SK-N-SH (cell line): ENCODE data around the gene TRIM38. TPM values are rescaled to one million over a fixed set of nuclear protein-coding genes. Genes with fewer than 3 reads are reported as not detected.
"Not testable (repeated sequence)": the region's sequence is repeated elsewhere in the genome, so short reads cannot be mapped to it uniquely, and the experiment has no call there.

Experiments used
- CTCF ChIA-PET: fragments of 300-600, 350-600 bp; formaldehyde crosslinking; extraction: SDS; loops from one replicate; lab custom pipeline; 2021; lab: Yijun Ruan, JAX
- POLR2A ChIA-PET: fragments of 350-600 bp; sonication (Branson Sonifier 250); formaldehyde crosslinking; extraction: SDS; loops from one replicate; lab custom pipeline; 2020; ENCODE audit warnings: antibody characterized with exemption, inconsistent platforms; lab: Yijun Ruan, JAX
- DNase-seq: peaks from one replicate; pipeline ENCODE4 v3.0.0; 2012
- H2AFZ ChIP-seq: fragments of 200-600 bp; sonication (generic); 2 replicates; pipeline ENCODE4 v1.8.1; 2016; ENCODE audit warnings: antibody characterized with exemption, mild to moderate bottlenecking, low read depth
- H3F3A ChIP-seq: fragments of 200-600 bp; sonication (generic); replicated peaks from 2 replicates; pipeline ENCODE3; 2016; ENCODE audit warnings: antibody characterized with exemption, mild to moderate bottlenecking; ENCODE audit not compliant: insufficient read depth
- H3K27ac ChIP-seq, 2 experiments: fragments of 200-500 bp in 1 of 2; fragments of 200-600 bp in 1 of 2; sonication (Bioruptor generic) in 1 of 2; sonication (generic), shearing (Covaris generic) in 1 of 2; 2 replicates each; pipeline versions ENCODE4 v1.5.1 to v1.6.1; 2014 to 2016; ENCODE audit warnings: low read depth in 2 of 2, inconsistent platforms in 1 of 2, low read length in 1 of 2, mild to moderate bottlenecking in 1 of 2, mixed read lengths in 1 of 2
- H3K27me3 ChIP-seq: fragments of 200-600 bp; sonication (generic), shearing (Covaris generic); 2 replicates; pipeline ENCODE4 v1.6.1; 2016; ENCODE audit warnings: mixed run types; ENCODE audit not compliant: insufficient read depth
- H3K36me3 ChIP-seq, 2 experiments: fragments of 200-500 bp in 1 of 2; fragments of 200-600 bp in 1 of 2; sonication (Bioruptor generic) in 1 of 2; sonication (generic) in 1 of 2; replicated peaks in 1 of 2; 2 replicates each; pipeline versions ENCODE3 to v1.5.1; 2014 to 2016; ENCODE audit warnings: low read length in 1 of 2, mild to moderate bottlenecking in 1 of 2; ENCODE audit not compliant: insufficient read depth in 2 of 2, control insufficient read depth in 1 of 2
- H3K4me1 ChIP-seq, 2 experiments: fragments of 200-500 bp in 1 of 2; fragments of 200-600 bp in 1 of 2; sonication (Bioruptor generic) in 1 of 2; sonication (generic), shearing (Covaris generic) in 1 of 2; 2 replicates each; pipeline versions ENCODE4 v1.5.1 to v1.6.1; 2014 to 2016; ENCODE audit warnings: low read depth in 1 of 2, low read length in 1 of 2, mixed run types in 1 of 2; ENCODE audit not compliant: insufficient read depth in 2 of 2, control insufficient read depth in 1 of 2
- H3K4me2 ChIP-seq: fragments of 200-600 bp; sonication (generic), shearing (Covaris generic); 2 replicates; pipeline ENCODE4 v1.6.1; 2017; ENCODE audit warnings: mixed run types
- H3K4me3 ChIP-seq, 2 experiments: fragments of 200-500 bp in 1 of 2; fragments of 200-600 bp in 1 of 2; sonication (Bioruptor generic) in 1 of 2; sonication (generic), shearing (Covaris generic) in 1 of 2; 2 replicates each; pipeline versions ENCODE4 v1.5.1 to v1.8.1; 2014 to 2016; ENCODE audit warnings: low read depth in 2 of 2, inconsistent platforms in 1 of 2, low read length in 1 of 2, mild to moderate bottlenecking in 1 of 2, mixed read lengths in 1 of 2, moderate library complexity in 1 of 2
- H3K79me2 ChIP-seq: fragments of 200-600 bp; sonication (generic); 2 replicates; pipeline ENCODE4 v1.8.1; 2017; ENCODE audit warnings: mild to moderate bottlenecking; ENCODE audit not compliant: insufficient read depth
- H3K9ac ChIP-seq: fragments of 200-600 bp; sonication (generic); 2 replicates; pipeline ENCODE4 v1.6.1; 2017; ENCODE audit warnings: mixed run types
- H3K9me2 ChIP-seq: fragments of 200-600 bp; sonication (generic); 2 replicates; pipeline ENCODE4 v1.6.1; 2017; ENCODE audit warnings: mixed run types
- H3K9me3 ChIP-seq: fragments of 200-600 bp; sonication (generic); 2 replicates; pipeline ENCODE4 v1.6.1; 2017; ENCODE audit warnings: mixed run types, mild to moderate bottlenecking, moderate library complexity
- H4K20me1 ChIP-seq: fragments of 200-600 bp; sonication (generic); 2 replicates; pipeline ENCODE4 v1.6.1; 2017; ENCODE audit warnings: mild to moderate bottlenecking, mixed run types; ENCODE audit not compliant: insufficient read depth
- CHD2 ChIP-seq: fragments of 150-350 bp; IDR thresholded peaks from 2 replicates; pipeline ENCODE4 v1.6.1; 2018; ENCODE audit warnings: low read length; ENCODE audit not compliant: partially characterized antibody
- ELF1 ChIP-seq: IDR thresholded peaks from 2 replicates; pipeline ENCODE4 v1.4.0; 2012
- GABPA ChIP-seq: IDR thresholded peaks from 2 replicates; pipeline ENCODE4 v1.4.0; 2012; ENCODE audit warnings: low read depth, mild to moderate bottlenecking
- GATA2 ChIP-seq: sonication (generic); formaldehyde crosslinking; IDR thresholded peaks from 2 replicates; pipeline ENCODE4 v1.5.0; 2020; ENCODE audit warnings: mild to moderate bottlenecking, missing genetic modification reagents
- MXI1 ChIP-seq: IDR thresholded peaks from 2 replicates; pipeline ENCODE4 v1.6.1; 2012; ENCODE audit warnings: mild to moderate bottlenecking, low read depth, low read length, improper control_type of control experiment
- NRF1 ChIP-seq: IDR thresholded peaks from 2 replicates; pipeline ENCODE4 v1.6.1; 2012; ENCODE audit warnings: low read depth, mild to moderate bottlenecking, low read length
- POLR2AphosphoS5 ChIP-seq: IDR thresholded peaks from 2 replicates; pipeline ENCODE4 v1.6.1; 2012; ENCODE audit warnings: low read depth, low read length
- RCOR1 ChIP-seq: fragments of 150-350 bp; IDR thresholded peaks from 2 replicates; pipeline ENCODE4 v1.6.1; 2017; ENCODE audit warnings: antibody characterized with exemption, low read length
- RFX5 ChIP-seq: IDR thresholded peaks from 2 replicates; pipeline ENCODE4 v1.6.1; 2012; ENCODE audit warnings: mild to moderate bottlenecking, improper control_type of control experiment, low read length
- RXRA ChIP-seq: IDR thresholded peaks from 2 replicates; pipeline ENCODE4 v1.4.0; 2012; ENCODE audit warnings: low read depth, mild to moderate bottlenecking, borderline replicate concordance
- SIN3A ChIP-seq: IDR thresholded peaks from 2 replicates; pipeline ENCODE4 v1.6.1; 2012; ENCODE audit warnings: low read depth, mild to moderate bottlenecking, low read length, moderate library complexity, borderline replicate concordance
- TCF12 ChIP-seq: IDR thresholded peaks from 2 replicates; pipeline ENCODE4 v1.4.0; 2012
- YY1 ChIP-seq: IDR thresholded peaks from 2 replicates; pipeline ENCODE4 v1.4.0; 2012; ENCODE audit warnings: low read depth, mild to moderate bottlenecking
- WGBS: methylation state at CpG from one replicate; pipeline ENCODE4 v1.1.6; 2017; ENCODE audit warnings: low lambda C conversion rate; 5-methylcytosine and 5-hydroxymethylcytosine counted together
- polyA plus RNA-seq, 3 experiments: library from polyadenylated mRNA; depleted of rRNA; stranded (reverse); fragments of >200 nt; gene quantifications; 2 replicates each; pipeline ENCODE4 v1.2.3, GENCODE V29; 2012
- TF ChIP-seq, protein P1 (sequence below): IDR thresholded peaks from 2 replicates; pipeline ENCODE4; 2012
- TF ChIP-seq, protein P2 (sequence below): IDR thresholded peaks from 2 replicates; pipeline ENCODE4 v1.4.0; 2012; ENCODE audit warnings: low read depth, borderline replicate concordance
- TF ChIP-seq, protein P3 (sequence below): fragments of 200-600 bp; sonication (generic); IDR thresholded peaks from 2 replicates; pipeline ENCODE4 v1.6.1; 2017; ENCODE audit warnings: antibody characterized with exemption, mild to moderate bottlenecking, moderate library complexity
- TF ChIP-seq, protein P4 (sequence below): fragments of 150-350 bp; IDR thresholded peaks from 2 replicates; pipeline ENCODE4 v1.6.1; 2016; ENCODE audit warnings: mild to moderate bottlenecking, low read depth, low read length
- TF ChIP-seq, protein P5 (sequence below): IDR thresholded peaks from 2 replicates; pipeline ENCODE4 v1.6.1; 2012; ENCODE audit warnings: mild to moderate bottlenecking, low read depth, low read length, moderate library complexity

Gene TRIM38
- polyA plus RNA-seq, 1 of the 3 experiments (the other 2 are of a cell fraction): 0.62 TPM

DNA sequence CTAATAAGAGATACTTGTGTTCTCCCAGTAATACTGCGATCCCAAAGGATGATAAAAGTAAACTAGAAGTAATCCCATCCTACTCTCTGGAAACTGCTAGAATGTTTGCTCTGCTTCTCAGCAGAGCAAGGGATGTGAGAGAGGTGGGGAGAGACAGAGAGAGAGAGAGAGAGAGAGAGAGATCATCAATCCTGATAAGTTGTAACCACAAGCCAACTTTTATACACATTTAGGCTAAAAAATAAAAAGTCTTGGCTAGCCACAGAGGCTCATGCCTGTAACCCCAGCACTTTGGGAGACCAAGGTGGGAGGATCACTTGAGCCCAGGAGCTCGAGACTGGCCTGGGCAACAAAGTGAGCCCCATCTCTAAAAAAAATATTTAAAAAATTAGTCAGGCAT is 16.0 kb upstream of the TRIM38 start:
- Histone ChIP-seq H3K4me3 (no peak overlapping the region), H3K4me1 (no peaks in the 10 kb centered on the region), H3K79me2 (no peaks in the 10 kb centered on the region), H3K27ac (no peak overlapping the region), H3K36me3 (no peaks in the 10 kb centered on the region), H3F3A (no peaks in the 10 kb centered on the region), H4K20me1 (no peaks in the 10 kb centered on the region), H3K9me2 (no peaks in the 10 kb centered on the region), H2AFZ (no peak overlapping the region), H3K9me3 (no peaks in the 10 kb centered on the region), H3K4me2 (no peak overlapping the region), H3K27me3 (no peaks in the 10 kb centered on the region), H3K9ac (no peak overlapping the region)
- ChIA-PET CTCF (no interaction called here), POLR2A (no interaction called here)
- 60% methylated on average over 2 of the region's 2 CpGs for WGBS
- no peak for DNase-seq
- TF ChIP-seq, protein P1, sequence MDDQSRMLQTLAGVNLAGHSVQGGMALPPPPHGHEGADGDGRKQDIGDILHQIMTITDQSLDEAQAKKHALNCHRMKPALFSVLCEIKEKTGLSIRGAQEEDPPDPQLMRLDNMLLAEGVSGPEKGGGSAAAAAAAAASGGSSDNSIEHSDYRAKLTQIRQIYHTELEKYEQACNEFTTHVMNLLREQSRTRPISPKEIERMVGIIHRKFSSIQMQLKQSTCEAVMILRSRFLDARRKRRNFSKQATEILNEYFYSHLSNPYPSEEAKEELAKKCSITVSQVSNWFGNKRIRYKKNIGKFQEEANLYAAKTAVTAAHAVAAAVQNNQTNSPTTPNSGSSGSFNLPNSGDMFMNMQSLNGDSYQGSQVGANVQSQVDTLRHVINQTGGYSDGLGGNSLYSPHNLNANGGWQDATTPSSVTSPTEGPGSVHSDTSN: no peak
- TF ChIP-seq, protein P2, sequence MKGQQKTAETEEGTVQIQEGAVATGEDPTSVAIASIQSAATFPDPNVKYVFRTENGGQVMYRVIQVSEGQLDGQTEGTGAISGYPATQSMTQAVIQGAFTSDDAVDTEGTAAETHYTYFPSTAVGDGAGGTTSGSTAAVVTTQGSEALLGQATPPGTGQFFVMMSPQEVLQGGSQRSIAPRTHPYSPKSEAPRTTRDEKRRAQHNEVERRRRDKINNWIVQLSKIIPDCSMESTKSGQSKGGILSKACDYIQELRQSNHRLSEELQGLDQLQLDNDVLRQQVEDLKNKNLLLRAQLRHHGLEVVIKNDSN: no peak
- no peak for TF ChIP-seq NRF1
- TF ChIP-seq GABPA: no peak
- TF ChIP-seq TCF12: no peak
- no peak for TF ChIP-seq RCOR1
- no peak for TF ChIP-seq CHD2
- no peak for TF ChIP-seq RFX5
- no peak for TF ChIP-seq POLR2AphosphoS5
- no peak for TF ChIP-seq GATA2 (CRISPR knock-in tag)
- no peak for TF ChIP-seq MXI1
- TF ChIP-seq SIN3A: no peak
- TF ChIP-seq, protein P3, sequence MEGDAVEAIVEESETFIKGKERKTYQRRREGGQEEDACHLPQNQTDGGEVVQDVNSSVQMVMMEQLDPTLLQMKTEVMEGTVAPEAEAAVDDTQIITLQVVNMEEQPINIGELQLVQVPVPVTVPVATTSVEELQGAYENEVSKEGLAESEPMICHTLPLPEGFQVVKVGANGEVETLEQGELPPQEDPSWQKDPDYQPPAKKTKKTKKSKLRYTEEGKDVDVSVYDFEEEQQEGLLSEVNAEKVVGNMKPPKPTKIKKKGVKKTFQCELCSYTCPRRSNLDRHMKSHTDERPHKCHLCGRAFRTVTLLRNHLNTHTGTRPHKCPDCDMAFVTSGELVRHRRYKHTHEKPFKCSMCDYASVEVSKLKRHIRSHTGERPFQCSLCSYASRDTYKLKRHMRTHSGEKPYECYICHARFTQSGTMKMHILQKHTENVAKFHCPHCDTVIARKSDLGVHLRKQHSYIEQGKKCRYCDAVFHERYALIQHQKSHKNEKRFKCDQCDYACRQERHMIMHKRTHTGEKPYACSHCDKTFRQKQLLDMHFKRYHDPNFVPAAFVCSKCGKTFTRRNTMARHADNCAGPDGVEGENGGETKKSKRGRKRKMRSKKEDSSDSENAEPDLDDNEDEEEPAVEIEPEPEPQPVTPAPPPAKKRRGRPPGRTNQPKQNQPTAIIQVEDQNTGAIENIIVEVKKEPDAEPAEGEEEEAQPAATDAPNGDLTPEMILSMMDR: no peak
- TF ChIP-seq ELF1: no peak
- TF ChIP-seq, protein P4, sequence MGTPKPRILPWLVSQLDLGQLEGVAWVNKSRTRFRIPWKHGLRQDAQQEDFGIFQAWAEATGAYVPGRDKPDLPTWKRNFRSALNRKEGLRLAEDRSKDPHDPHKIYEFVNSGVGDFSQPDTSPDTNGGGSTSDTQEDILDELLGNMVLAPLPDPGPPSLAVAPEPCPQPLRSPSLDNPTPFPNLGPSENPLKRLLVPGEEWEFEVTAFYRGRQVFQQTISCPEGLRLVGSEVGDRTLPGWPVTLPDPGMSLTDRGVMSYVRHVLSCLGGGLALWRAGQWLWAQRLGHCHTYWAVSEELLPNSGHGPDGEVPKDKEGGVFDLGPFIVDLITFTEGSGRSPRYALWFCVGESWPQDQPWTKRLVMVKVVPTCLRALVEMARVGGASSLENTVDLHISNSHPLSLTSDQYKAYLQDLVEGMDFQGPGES: no peak
- TF ChIP-seq RXRA: no peak
- TF ChIP-seq, protein P5, sequence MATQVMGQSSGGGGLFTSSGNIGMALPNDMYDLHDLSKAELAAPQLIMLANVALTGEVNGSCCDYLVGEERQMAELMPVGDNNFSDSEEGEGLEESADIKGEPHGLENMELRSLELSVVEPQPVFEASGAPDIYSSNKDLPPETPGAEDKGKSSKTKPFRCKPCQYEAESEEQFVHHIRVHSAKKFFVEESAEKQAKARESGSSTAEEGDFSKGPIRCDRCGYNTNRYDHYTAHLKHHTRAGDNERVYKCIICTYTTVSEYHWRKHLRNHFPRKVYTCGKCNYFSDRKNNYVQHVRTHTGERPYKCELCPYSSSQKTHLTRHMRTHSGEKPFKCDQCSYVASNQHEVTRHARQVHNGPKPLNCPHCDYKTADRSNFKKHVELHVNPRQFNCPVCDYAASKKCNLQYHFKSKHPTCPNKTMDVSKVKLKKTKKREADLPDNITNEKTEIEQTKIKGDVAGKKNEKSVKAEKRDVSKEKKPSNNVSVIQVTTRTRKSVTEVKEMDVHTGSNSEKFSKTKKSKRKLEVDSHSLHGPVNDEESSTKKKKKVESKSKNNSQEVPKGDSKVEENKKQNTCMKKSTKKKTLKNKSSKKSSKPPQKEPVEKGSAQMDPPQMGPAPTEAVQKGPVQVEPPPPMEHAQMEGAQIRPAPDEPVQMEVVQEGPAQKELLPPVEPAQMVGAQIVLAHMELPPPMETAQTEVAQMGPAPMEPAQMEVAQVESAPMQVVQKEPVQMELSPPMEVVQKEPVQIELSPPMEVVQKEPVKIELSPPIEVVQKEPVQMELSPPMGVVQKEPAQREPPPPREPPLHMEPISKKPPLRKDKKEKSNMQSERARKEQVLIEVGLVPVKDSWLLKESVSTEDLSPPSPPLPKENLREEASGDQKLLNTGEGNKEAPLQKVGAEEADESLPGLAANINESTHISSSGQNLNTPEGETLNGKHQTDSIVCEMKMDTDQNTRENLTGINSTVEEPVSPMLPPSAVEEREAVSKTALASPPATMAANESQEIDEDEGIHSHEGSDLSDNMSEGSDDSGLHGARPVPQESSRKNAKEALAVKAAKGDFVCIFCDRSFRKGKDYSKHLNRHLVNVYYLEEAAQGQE: no peak
- TF ChIP-seq YY1: no peak

DNA sequence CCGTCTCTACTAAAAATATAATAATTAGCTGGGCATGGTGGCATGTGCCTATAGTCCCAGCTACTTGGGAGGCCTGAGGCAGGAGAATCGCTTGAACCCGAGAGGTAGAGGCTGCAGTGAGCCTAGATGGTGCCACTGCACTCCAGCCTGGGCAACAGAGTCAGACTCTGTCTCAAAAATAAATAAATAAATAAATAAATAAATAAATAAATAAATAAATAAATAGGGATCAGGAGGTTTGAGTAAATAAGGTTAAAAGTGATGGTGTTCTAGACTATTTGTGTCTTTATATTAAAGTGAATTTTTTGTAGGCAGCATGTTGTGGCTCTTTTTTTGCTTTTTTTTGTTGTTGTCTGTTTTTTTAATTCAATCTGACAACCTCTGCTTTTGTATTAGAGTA is 15.1 kb upstream of the TRIM38 start:
- H3K9ac ChIP-seq, H3K4me1 ChIP-seq, H4K20me1 ChIP-seq, H3K36me3 ChIP-seq, H3F3A ChIP-seq, POLR2A ChIA-PET, H3K4me2 ChIP-seq, H2AFZ ChIP-seq, H3K27ac ChIP-seq, H3K4me3 ChIP-seq, H3K9me3 ChIP-seq, DNase-seq, H3K79me2 ChIP-seq, H3K9me2 ChIP-seq, H3K27me3 ChIP-seq, CTCF ChIA-PET: not testable (repeated sequence)
- 66% methylated on average over 3 of the region's 3 CpGs for WGBS
